ENCODE data around the gene TPST2.

Gene TPST2

DNA sequence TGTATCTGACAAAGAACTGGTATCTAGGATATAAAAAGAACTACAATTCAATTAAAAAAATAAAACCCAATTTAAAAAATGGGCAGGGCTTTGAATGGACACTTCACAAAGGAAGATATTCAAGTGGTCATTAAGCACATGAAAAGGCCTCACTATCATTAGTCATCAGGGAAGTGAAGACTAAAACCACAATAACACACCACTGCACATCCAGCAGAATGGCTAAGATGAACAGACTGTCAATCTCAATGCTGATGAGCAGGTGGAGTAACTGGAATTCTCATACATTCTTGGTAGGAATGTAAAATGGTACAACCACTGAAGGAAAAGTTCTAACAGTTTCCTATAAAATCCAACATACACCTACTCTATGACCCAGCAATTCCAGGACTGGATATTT lies 115.2 kb downstream of the TPST2 start:
- Histone ChIP-seq H3K4me3 (ENCODE audit: low read length) (no peak overlapping the region), H3K36me3 (ENCODE audit: control insufficient read depth, low read length) (peaks cover 92% of the 10 kb centered on the region), H3K9me3 (ENCODE audit: control insufficient read depth, insufficient read depth, low read length) (no peaks in the 10 kb centered on the region), H3K4me1 (ENCODE audit: control insufficient read depth, low read length) (peaks cover 35% of the 10 kb centered on the region), H3K27me3 (ENCODE audit: control insufficient read depth, low read length) (no peaks in the 10 kb centered on the region), H3K27ac (ENCODE audit: low read depth, low read length) (no peak overlapping the region), H4K20me1 (ENCODE audit: control insufficient read depth, insufficient read depth, low read depth, low read length) (no peaks in the 10 kb centered on the region), H3K9me2 (replicated peaks; ENCODE audit: control insufficient read depth, low read length) (no peaks in the 10 kb centered on the region), H3K4me2 (ENCODE audit: low read length) (no peak overlapping the region; the same call in 1 of the 2 replicates), H3K79me2 (ENCODE audit: control insufficient read depth, low read length) (peaks cover 68% of the 10 kb centered on the region), H3F3A (ENCODE audit: control insufficient read depth, insufficient read depth) (peaks cover 7% of the 10 kb centered on the region)
- TF ChIP-seq, protein P1, sequence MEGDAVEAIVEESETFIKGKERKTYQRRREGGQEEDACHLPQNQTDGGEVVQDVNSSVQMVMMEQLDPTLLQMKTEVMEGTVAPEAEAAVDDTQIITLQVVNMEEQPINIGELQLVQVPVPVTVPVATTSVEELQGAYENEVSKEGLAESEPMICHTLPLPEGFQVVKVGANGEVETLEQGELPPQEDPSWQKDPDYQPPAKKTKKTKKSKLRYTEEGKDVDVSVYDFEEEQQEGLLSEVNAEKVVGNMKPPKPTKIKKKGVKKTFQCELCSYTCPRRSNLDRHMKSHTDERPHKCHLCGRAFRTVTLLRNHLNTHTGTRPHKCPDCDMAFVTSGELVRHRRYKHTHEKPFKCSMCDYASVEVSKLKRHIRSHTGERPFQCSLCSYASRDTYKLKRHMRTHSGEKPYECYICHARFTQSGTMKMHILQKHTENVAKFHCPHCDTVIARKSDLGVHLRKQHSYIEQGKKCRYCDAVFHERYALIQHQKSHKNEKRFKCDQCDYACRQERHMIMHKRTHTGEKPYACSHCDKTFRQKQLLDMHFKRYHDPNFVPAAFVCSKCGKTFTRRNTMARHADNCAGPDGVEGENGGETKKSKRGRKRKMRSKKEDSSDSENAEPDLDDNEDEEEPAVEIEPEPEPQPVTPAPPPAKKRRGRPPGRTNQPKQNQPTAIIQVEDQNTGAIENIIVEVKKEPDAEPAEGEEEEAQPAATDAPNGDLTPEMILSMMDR (IDR thresholded peaks at IDR 0.05; ENCODE audit: low read depth, low read length, poor library complexity, severe bottlenecking) = no peak
- TF ChIP-seq EZH2phosphoT487 (IDR thresholded peaks at IDR 0.05; ENCODE audit: borderline replicate concordance, low read length) = no peak
